ENCODE data around the gene KLK3.

DNA sequence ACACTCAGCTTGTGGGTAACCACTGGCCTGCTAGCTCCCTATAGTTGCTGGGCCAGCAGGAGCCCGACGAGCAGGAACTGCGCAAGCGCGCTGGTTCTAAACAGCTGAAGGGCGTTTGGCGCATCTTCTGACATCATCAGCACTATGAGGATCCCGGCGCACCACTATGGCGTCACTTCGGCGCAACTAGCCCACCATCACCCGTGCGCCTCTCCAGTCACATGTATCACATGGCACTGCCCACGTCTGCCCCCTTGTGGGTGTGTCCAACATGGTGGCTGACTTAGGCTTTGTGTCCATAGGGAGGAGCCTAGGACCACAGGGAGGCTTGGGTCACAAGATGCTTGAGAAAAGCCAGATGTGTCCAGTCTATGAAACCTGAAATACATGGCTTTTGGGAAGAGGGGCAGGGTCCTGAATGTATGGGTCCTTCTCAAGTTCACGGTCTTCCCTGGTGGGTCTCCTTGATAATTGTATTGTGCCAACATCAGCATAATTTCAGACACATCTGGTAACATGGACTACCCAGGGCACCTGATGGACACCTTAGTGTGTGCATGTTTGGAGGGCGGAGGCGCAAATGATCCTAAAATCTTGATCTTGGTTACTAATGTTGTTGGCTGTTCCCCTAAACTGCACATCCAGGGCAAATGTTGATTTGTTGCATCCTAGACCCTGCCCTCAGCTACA lies 38.5 kb downstream of the KLK3 start:
- TF ChIP-seq, protein P1, sequence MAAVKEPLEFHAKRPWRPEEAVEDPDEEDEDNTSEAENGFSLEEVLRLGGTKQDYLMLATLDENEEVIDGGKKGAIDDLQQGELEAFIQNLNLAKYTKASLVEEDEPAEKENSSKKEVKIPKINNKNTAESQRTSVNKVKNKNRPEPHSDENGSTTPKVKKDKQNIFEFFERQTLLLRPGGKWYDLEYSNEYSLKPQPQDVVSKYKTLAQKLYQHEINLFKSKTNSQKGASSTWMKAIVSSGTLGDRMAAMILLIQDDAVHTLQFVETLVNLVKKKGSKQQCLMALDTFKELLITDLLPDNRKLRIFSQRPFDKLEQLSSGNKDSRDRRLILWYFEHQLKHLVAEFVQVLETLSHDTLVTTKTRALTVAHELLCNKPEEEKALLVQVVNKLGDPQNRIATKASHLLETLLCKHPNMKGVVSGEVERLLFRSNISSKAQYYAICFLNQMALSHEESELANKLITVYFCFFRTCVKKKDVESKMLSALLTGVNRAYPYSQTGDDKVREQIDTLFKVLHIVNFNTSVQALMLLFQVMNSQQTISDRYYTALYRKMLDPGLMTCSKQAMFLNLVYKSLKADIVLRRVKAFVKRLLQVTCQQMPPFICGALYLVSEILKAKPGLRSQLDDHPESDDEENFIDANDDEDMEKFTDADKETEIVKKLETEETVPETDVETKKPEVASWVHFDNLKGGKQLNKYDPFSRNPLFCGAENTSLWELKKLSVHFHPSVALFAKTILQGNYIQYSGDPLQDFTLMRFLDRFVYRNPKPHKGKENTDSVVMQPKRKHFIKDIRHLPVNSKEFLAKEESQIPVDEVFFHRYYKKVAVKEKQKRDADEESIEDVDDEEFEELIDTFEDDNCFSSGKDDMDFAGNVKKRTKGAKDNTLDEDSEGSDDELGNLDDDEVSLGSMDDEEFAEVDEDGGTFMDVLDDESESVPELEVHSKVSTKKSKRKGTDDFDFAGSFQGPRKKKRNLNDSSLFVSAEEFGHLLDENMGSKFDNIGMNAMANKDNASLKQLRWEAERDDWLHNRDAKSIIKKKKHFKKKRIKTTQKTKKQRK (IDR thresholded peaks at IDR 0.05; ENCODE audit: low read length) = no peak
- no peak for TF ChIP-seq SP1 (IDR thresholded peaks at IDR 0.05)
- no peak for TF ChIP-seq SP1 (CRISPR knock-in tag; IDR thresholded peaks at IDR 0.05)

Data from HepG2 (cell line).